ENCODE data around the gene CTNNA3. TPM values are rescaled to one million over a fixed set of nuclear protein-coding genes. Genes with fewer than 3 reads are reported as not detected.

The CTNNA3 gene
- total RNA-seq, 1 experiment from 2014 or later = not detected

DNA sequence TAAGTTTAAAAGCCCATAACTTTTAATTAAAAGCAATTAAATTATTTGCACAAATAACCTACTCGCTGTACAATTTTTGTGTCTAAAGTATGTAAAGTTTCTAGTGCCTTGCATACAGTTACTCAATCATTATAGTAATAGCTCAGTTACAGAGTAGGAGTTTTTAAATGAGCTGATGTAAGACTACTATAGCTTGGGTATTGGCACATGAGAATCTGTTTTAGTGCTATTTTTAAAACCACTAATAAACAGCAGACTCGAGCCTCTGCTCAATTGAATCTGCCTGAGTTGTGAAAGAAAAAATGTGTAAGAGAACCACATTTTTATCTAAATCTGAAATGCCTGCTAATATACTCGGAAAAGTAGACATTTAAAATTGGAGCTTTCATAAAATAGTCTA is 31.1 kb downstream of the CTNNA3 start:
- no peak overlapping the region for H3K4me3 Mint-ChIP-seq (ENCODE audit: low read depth, unreplicated experiment)
- H3K36me3 Mint-ChIP-seq (ENCODE audit: insufficient read depth, unreplicated experiment) = no peaks in the 10 kb centered on the region
- no peak overlapping the region for H3K27ac Mint-ChIP-seq (ENCODE audit: unreplicated experiment)
- CTCF ChIA-PET = interaction anchor here (1.2 kb wide), 1 partner anchor 113 kb away, joined by 3 read pairs; no protein-coding TSS in a partner anchor
- TF ChIP-seq CTCF (IDR thresholded peaks at IDR 0.05; ENCODE audit: unreplicated experiment) = no peak
- intact Hi-C loops (cut with micrococcal nuclease; ENCODE audit: unreplicated experiment) = no loop called here
- DNase-seq = no peak
- no TSS peak for BruUV-seq (replicated peaks)
- H3K27me3 Mint-ChIP-seq (ENCODE audit: unreplicated experiment) = no peaks in the 10 kb centered on the region
- H3K4me1 Mint-ChIP-seq (ENCODE audit: low read depth, unreplicated experiment) = no peaks in the 10 kb centered on the region
- H3K9me3 Mint-ChIP-seq (ENCODE audit: low read depth, unreplicated experiment) = no peaks in the 10 kb centered on the region

- intact Hi-C loops (cut with micrococcal nuclease; ENCODE audit: unreplicated experiment) = no loop called here
- no peak overlapping the region for H3K4me3 Mint-ChIP-seq (ENCODE audit: low read depth, unreplicated experiment)
- H3K36me3 Mint-ChIP-seq (ENCODE audit: insufficient read depth, unreplicated experiment) = no peaks in the 10 kb centered on the region
- H3K4me1 Mint-ChIP-seq (ENCODE audit: low read depth, unreplicated experiment) = no peaks in the 10 kb centered on the region
- BruUV-seq (replicated peaks) = no TSS peak
- no peaks in the 10 kb centered on the region for H3K9me3 Mint-ChIP-seq (ENCODE audit: low read depth, unreplicated experiment)
- CTCF ChIA-PET = no interaction called here
- no peak overlapping the region for H3K27ac Mint-ChIP-seq (ENCODE audit: unreplicated experiment)
- no peaks in the 10 kb centered on the region for H3K27me3 Mint-ChIP-seq (ENCODE audit: unreplicated experiment)
- TF ChIP-seq CTCF (IDR thresholded peaks at IDR 0.05; ENCODE audit: unreplicated experiment) = no peak
- no peak for DNase-seq
These were observed 32.4 kb downstream of the CTNNA3 start for GRCh38 chr10:67663449-67664087.

DNA sequence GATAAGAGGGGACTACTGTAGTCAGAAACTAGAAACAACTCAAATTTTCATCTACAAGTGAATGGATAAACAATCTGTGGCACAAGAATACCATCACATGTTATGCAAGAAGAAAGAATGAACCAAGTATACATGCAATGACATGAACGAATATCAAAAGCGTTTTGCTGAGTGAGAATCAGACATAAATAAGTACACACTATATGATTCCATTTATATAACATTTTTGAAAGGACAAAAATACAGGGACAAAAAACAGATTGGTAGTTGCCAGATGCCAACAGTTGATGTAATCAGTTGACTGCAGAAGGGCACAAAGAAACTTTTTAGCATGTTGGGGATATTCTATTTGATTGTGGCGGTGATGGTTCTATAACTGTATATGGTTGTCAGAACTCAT is 33.6 kb downstream of the CTNNA3 start:
- H3K4me1 Mint-ChIP-seq (ENCODE audit: low read depth, unreplicated experiment) = no peaks in the 10 kb centered on the region
- CTCF ChIA-PET = no interaction called here
- no peak for DNase-seq
- intact Hi-C loops (cut with micrococcal nuclease; ENCODE audit: unreplicated experiment) = no loop called here
- no peaks in the 10 kb centered on the region for H3K36me3 Mint-ChIP-seq (ENCODE audit: insufficient read depth, unreplicated experiment)
- H3K4me3 Mint-ChIP-seq (ENCODE audit: low read depth, unreplicated experiment) = no peak overlapping the region
- H3K27ac Mint-ChIP-seq (ENCODE audit: unreplicated experiment) = no peak overlapping the region
- BruUV-seq (replicated peaks) = no TSS peak
- peaks cover 2% of the 10 kb centered on the region for H3K27me3 Mint-ChIP-seq (ENCODE audit: unreplicated experiment)
- H3K9me3 Mint-ChIP-seq (ENCODE audit: low read depth, unreplicated experiment) = no peaks in the 10 kb centered on the region
- TF ChIP-seq CTCF (IDR thresholded peaks at IDR 0.05; ENCODE audit: unreplicated experiment) = no peak

DNA sequence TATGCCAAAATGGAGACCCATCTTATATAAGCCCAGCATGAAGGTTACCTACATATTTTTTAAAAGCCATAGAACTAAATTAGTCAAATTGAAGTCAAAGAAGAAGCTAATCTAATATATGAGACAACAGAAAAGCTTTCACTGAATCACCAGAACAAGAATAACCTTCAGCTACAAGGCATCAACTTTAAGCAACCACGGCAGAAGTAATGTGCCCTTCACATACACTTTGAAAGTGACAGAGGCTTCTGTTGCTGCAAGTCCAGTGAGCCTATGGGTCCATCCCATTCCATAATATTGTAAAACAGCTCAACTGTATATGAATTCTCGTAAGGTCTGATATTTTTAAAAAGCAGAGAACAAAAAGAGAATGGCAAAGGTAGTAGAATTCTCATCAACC is 36.5 kb downstream of the CTNNA3 start:
- CTCF ChIA-PET = interaction anchor here (0.6 kb wide), 1 partner anchor 190 kb away, joined by 3 read pairs; no protein-coding TSS in a partner anchor
- no peak for DNase-seq
- Mint-ChIP-seq H3K36me3 (ENCODE audit: insufficient read depth, unreplicated experiment) (no peaks in the 10 kb centered on the region), H3K4me3 (ENCODE audit: low read depth, unreplicated experiment) (no peak overlapping the region), H3K4me1 (ENCODE audit: low read depth, unreplicated experiment) (no peaks in the 10 kb centered on the region), H3K27ac (ENCODE audit: unreplicated experiment) (no peak overlapping the region), H3K27me3 (ENCODE audit: unreplicated experiment) (peaks cover 15% of the 10 kb centered on the region), H3K9me3 (ENCODE audit: low read depth, unreplicated experiment) (no peaks in the 10 kb centered on the region)
- intact Hi-C loops (cut with micrococcal nuclease; ENCODE audit: unreplicated experiment) = no loop called here
- no TSS peak for BruUV-seq (replicated peaks)
- no peak for TF ChIP-seq CTCF (IDR thresholded peaks at IDR 0.05; ENCODE audit: unreplicated experiment)
